HCT116 (cell line): ENCODE measurements around the gene PTPRZ1. TPM values are rescaled to one million over a fixed set of nuclear protein-coding genes. Genes with fewer than 3 reads are reported as not detected.

Experiments used
- ATAC-seq: fragments of 200-7000 bp; cut with Tn5 transposase; 2 replicates; pipeline ENCODE4 v1.9.1; 2020; ENCODE audit warnings: mild to moderate bottlenecking, moderate library complexity
- BruUV-seq: library from RNA; stranded (reverse); fragments of 400-500 nt; replicated peaks from 2 replicates; lab custom pipeline; 2021; lab: Mats Ljungman, UMichigan
- CTCF ChIA-PET: fragments of 300-600 bp; sonication (Branson Sonifier 250); formaldehyde crosslinking; loops from one replicate; lab custom pipeline; 2021; ENCODE audit warnings: antibody characterized with exemption; lab: Charles Lee
- POLR2A ChIA-PET: fragments of 300-600, 350-600 bp; sonication (Branson Sonifier 250); formaldehyde crosslinking; loops from one replicate; lab custom pipeline; 2021; ENCODE audit warnings: antibody characterized with exemption; lab: Charles Lee
- RAD21 ChIA-PET, 2 experiments: fragments of 300-600 bp; sonication (Branson Sonifier 250); formaldehyde crosslinking; loops; one replicate each; lab custom pipeline; 2023; ENCODE audit warnings: low total read pairs in 2 of 2; ENCODE audit not compliant: uncharacterized antibody in 2 of 2, unreplicated experiment in 2 of 2, low non-redundant PET in 1 of 2; lab: Charles Lee
- DNase-seq: peaks from one replicate; pipeline ENCODE4 v3.0.0-alpha.2; 2010; ENCODE audit warnings: low read depth, low spot score
- H2AFZ ChIP-seq: fragments of 200-600 bp; shearing (Covaris generic), sonication (generic); 2 replicates; pipeline ENCODE4 v1.6.1; 2017; ENCODE audit warnings: low read depth, mixed run types, mixed read lengths, antibody characterized with exemption, low read length; ENCODE audit not compliant: poor library complexity, severe bottlenecking
- H3K27ac ChIP-seq: 2 replicates; pipeline ENCODE4 v1.5.1; 2012; ENCODE audit warnings: low read depth, low read length
- H3K27me3 ChIP-seq: fragments of 200-600 bp; sonication (generic); 2 replicates; pipeline ENCODE4 v1.6.1; 2016; ENCODE audit warnings: mixed run types, low read length, mixed read lengths; ENCODE audit not compliant: insufficient read depth
- H3K36me3 ChIP-seq, 2 experiments: fragments of 200-500 bp in 1 of 2; fragments of 200-600 bp in 1 of 2; sonication (Bioruptor generic) in 1 of 2; sonication (generic) in 1 of 2; 2 replicates each; pipeline versions ENCODE4 v1.5.1 to v1.6.1; 2014 to 2016; ENCODE audit warnings: low read length in 2 of 2, inconsistent platforms in 1 of 2, mixed read lengths in 1 of 2, mixed run types in 1 of 2; ENCODE audit not compliant: insufficient read depth in 2 of 2, control insufficient read depth in 1 of 2
- H3K4me1 ChIP-seq, 2 experiments: fragments of 200-600 bp in 1 of 2; sonication (generic) in 1 of 2; 2 replicates each; pipeline versions ENCODE4 v1.5.1 to v1.6.1; 2012 to 2017; ENCODE audit warnings: low read length in 2 of 2, inconsistent platforms in 1 of 2, mild to moderate bottlenecking in 1 of 2, mixed read lengths in 1 of 2, mixed run types in 1 of 2, moderate library complexity in 1 of 2; ENCODE audit not compliant: insufficient read depth in 2 of 2, control insufficient read depth in 1 of 2
- H3K4me2 ChIP-seq: fragments of 200-600 bp; sonication (generic); 2 replicates; pipeline ENCODE4 v1.6.1; 2017; ENCODE audit warnings: mixed run types, low read length, mixed read lengths
- H3K4me3 ChIP-seq, 2 experiments: fragments of 200-600 bp in 1 of 2; sonication (generic) in 1 of 2; replicated peaks in 1 of 2; 2 replicates each; pipeline ENCODE4 v1.5.1; 2011 to 2016; ENCODE audit warnings: low read length in 2 of 2, control low read depth in 1 of 2, low read depth in 1 of 2, mild to moderate bottlenecking in 1 of 2, mixed read lengths in 1 of 2, mixed run types in 1 of 2
- H3K79me2 ChIP-seq: fragments of 200-600 bp; sonication (generic); 2 replicates; pipeline ENCODE4 v1.6.1; 2017; ENCODE audit warnings: mild to moderate bottlenecking, mixed run types, low read length, moderate library complexity, mixed read lengths; ENCODE audit not compliant: insufficient read depth
- H3K9ac ChIP-seq: fragments of 200-600 bp; sonication (generic); 2 replicates; pipeline ENCODE4 v1.6.1; 2016; ENCODE audit warnings: low read length, mixed read lengths
- H3K9me2 ChIP-seq: fragments of 200-600 bp; sonication (generic), shearing (Covaris generic); 2 replicates; pipeline ENCODE4 v1.6.1; 2017; ENCODE audit warnings: mixed run types, mild to moderate bottlenecking, moderate library complexity; ENCODE audit not compliant: insufficient read depth
- H3K9me3 ChIP-seq, 2 experiments: fragments of 200-500 bp in 1 of 2; fragments of 200-600 bp in 1 of 2; sonication (Bioruptor generic) in 1 of 2; sonication (generic) in 1 of 2; 2 replicates each; pipeline ENCODE4 v1.6.1; 2014 to 2017; ENCODE audit warnings: low read length in 2 of 2, mixed read lengths in 2 of 2, inconsistent platforms in 1 of 2, low read depth in 1 of 2, mild to moderate bottlenecking in 1 of 2, mixed run types in 1 of 2, moderate library complexity in 1 of 2; ENCODE audit not compliant: control insufficient read depth in 1 of 2, insufficient read depth in 1 of 2
- H4K20me1 ChIP-seq: fragments of 200-600 bp; sonication (generic), shearing (Covaris generic); 2 replicates; pipeline ENCODE4 v1.6.1; 2017; ENCODE audit warnings: mixed run types, mild to moderate bottlenecking, moderate library complexity; ENCODE audit not compliant: insufficient read depth
- ATF3 ChIP-seq: IDR thresholded peaks from 2 replicates; pipeline ENCODE4 v1.6.1; 2012
- CEBPB ChIP-seq: IDR thresholded peaks from 2 replicates; pipeline ENCODE4 v1.6.1; 2012; ENCODE audit warnings: low read depth
- ELF1 ChIP-seq: IDR thresholded peaks from 2 replicates; pipeline ENCODE4 v1.6.1; 2012; ENCODE audit warnings: low read depth, borderline replicate concordance
- EZH2 ChIP-seq: fragments of 200-600 bp; sonication (generic); IDR thresholded peaks from 2 replicates; pipeline ENCODE4 v1.6.1; 2017; ENCODE audit warnings: antibody characterized with exemption, mixed run types
- FOSL1 ChIP-seq: IDR thresholded peaks from 2 replicates; pipeline ENCODE4 v1.6.1; 2012; ENCODE audit warnings: low read depth
- JUND ChIP-seq: IDR thresholded peaks from 2 replicates; pipeline ENCODE4 v1.6.1; 2012
- MAX ChIP-seq: IDR thresholded peaks from 2 replicates; pipeline ENCODE4 v1.6.1; 2012
- POLR2A ChIP-seq: IDR thresholded peaks from 2 replicates; pipeline ENCODE4 v1.7.0; 2011; ENCODE audit warnings: borderline replicate concordance; ENCODE audit not compliant: insufficient read depth, insufficient read length; ENCODE audit errors: extremely low read depth
- POLR2AphosphoS5 ChIP-seq: IDR thresholded peaks from 2 replicates; pipeline ENCODE4 v1.6.1; 2011; ENCODE audit warnings: mild to moderate bottlenecking, low read depth, low read length, moderate library complexity
- RAD21 ChIP-seq: IDR thresholded peaks from 2 replicates; pipeline ENCODE4 v1.6.1; 2012; ENCODE audit warnings: low read depth, mild to moderate bottlenecking
- SIN3A ChIP-seq: IDR thresholded peaks from 2 replicates; pipeline ENCODE4 v1.6.1; 2012; ENCODE audit warnings: low read depth
- TCF7L2 ChIP-seq: IDR thresholded peaks from 2 replicates; pipeline ENCODE4 v1.7.0; 2011; ENCODE audit warnings: borderline replicate concordance, inconsistent platforms; ENCODE audit not compliant: insufficient read depth, insufficient read length; ENCODE audit errors: extremely low read depth
- YY1 ChIP-seq: IDR thresholded peaks from 2 replicates; pipeline ENCODE4 v1.6.1; 2011; ENCODE audit warnings: low read length, low read depth, moderate library complexity, mild to moderate bottlenecking; ENCODE audit not compliant: insufficient replicate concordance; ENCODE audit errors: extremely low read depth
- ZBTB33 ChIP-seq: IDR thresholded peaks from 2 replicates; pipeline ENCODE4 v1.6.1; 2011; ENCODE audit warnings: mild to moderate bottlenecking, low read length, moderate library complexity; ENCODE audit not compliant: insufficient replicate concordance; ENCODE audit errors: extremely low read depth
- ZFX ChIP-seq: fragments of 450-650 bp; IDR thresholded peaks from 2 replicates; pipeline ENCODE4 v1.6.1; 2017
- ZNF274 ChIP-seq: fragments of 200-500 bp; sonication (Bioruptor generic); IDR thresholded peaks from 2 replicates; pipeline ENCODE4 v1.6.1; 2014; ENCODE audit warnings: mild to moderate bottlenecking, low read depth, low read length, inconsistent platforms
- intact Hi-C: fragments of 100-400 bp; cut with micrococcal nuclease; formaldehyde crosslinking; loops from 2 replicates; pipeline ENCODE4 v1.10.0; 2022
- total RNA-seq: library from RNA; stranded (reverse); gene quantifications from one replicate; pipeline ENCODE4 v1.2.1, GENCODE V29; 2021; ENCODE audit not compliant: unreplicated experiment
- TF ChIP-seq, protein P1 (sequence below): IDR thresholded peaks from 2 replicates; pipeline ENCODE4 v1.6.1; 2012; ENCODE audit warnings: low read depth

PTPRZ1 gene
- total RNA-seq, 1 experiment from 2014 or later: 0.25 TPM

DNA sequence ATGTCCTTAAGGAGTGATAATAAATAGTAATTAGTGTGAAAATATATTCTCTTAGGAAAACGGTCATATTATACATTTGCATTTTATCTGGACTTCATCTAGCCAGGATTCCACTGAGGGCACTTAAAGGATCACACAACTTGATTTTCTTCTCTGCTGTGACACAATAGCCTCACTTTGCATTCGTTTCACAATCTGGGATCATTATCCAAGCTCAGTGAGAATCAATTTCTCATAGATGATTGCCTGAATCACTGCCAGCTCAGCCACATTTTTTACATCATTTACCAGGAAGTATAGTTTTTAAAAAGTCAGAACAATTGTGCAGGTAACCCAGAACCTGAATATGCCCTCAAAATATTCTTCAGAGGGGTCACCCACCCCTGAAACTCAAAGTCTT, 68.9 kb downstream of the PTPRZ1 start:
- ChIA-PET POLR2A (no interaction called here), RAD21 (no interaction called here), CTCF (no interaction called here)
- no peak for TF ChIP-seq ATF3
- TF ChIP-seq EZH2: no peak
- TF ChIP-seq POLR2A: no peak
- TF ChIP-seq RAD21: no peak
- no peak for TF ChIP-seq ZBTB33
- no peak for TF ChIP-seq TCF7L2
- TF ChIP-seq POLR2AphosphoS5: no peak
- no peak for TF ChIP-seq ELF1
- TF ChIP-seq CEBPB: no peak
- no peak for TF ChIP-seq JUND
- TF ChIP-seq ZNF274: no peak
- no peak for TF ChIP-seq ZFX
- TF ChIP-seq SIN3A: no peak
- TF ChIP-seq MAX: no peak
- no peak for TF ChIP-seq YY1
- TF ChIP-seq, protein P1, sequence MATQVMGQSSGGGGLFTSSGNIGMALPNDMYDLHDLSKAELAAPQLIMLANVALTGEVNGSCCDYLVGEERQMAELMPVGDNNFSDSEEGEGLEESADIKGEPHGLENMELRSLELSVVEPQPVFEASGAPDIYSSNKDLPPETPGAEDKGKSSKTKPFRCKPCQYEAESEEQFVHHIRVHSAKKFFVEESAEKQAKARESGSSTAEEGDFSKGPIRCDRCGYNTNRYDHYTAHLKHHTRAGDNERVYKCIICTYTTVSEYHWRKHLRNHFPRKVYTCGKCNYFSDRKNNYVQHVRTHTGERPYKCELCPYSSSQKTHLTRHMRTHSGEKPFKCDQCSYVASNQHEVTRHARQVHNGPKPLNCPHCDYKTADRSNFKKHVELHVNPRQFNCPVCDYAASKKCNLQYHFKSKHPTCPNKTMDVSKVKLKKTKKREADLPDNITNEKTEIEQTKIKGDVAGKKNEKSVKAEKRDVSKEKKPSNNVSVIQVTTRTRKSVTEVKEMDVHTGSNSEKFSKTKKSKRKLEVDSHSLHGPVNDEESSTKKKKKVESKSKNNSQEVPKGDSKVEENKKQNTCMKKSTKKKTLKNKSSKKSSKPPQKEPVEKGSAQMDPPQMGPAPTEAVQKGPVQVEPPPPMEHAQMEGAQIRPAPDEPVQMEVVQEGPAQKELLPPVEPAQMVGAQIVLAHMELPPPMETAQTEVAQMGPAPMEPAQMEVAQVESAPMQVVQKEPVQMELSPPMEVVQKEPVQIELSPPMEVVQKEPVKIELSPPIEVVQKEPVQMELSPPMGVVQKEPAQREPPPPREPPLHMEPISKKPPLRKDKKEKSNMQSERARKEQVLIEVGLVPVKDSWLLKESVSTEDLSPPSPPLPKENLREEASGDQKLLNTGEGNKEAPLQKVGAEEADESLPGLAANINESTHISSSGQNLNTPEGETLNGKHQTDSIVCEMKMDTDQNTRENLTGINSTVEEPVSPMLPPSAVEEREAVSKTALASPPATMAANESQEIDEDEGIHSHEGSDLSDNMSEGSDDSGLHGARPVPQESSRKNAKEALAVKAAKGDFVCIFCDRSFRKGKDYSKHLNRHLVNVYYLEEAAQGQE: no peak
- no peak for TF ChIP-seq FOSL1
- no peaks in the 10 kb centered on the region for H3K9me2 ChIP-seq
- no peak overlapping the region for H3K4me2 ChIP-seq
- DNase-seq: no peak
- H3K27ac ChIP-seq: no peak overlapping the region
- H3K9ac ChIP-seq: no peak overlapping the region
- no peaks in the 10 kb centered on the region for H4K20me1 ChIP-seq
- H2AFZ ChIP-seq: no peak overlapping the region
- intact Hi-C loops: no loop called here
- H3K27me3 ChIP-seq: no peaks in the 10 kb centered on the region
- H3K36me3 ChIP-seq: no peaks in the 10 kb centered on the region
- no peak for ATAC-seq
- no peaks in the 10 kb centered on the region for H3K9me3 ChIP-seq
- no peak overlapping the region for H3K4me3 ChIP-seq
- no TSS peak for BruUV-seq
- no peaks in the 10 kb centered on the region for H3K79me2 ChIP-seq
- no peaks in the 10 kb centered on the region for H3K4me1 ChIP-seq
